GM19372 (cell line): ENCODE results near the gene SERPINA1.
"Not testable (repeated sequence)": the region's sequence is repeated elsewhere in the genome, so short reads cannot be mapped to it uniquely, and the experiment has no call there.

Source experiments
- ATAC-seq: cut with Tn5 transposase; IDR thresholded peaks from one replicate; pipeline ENCODE4 v1.9.1; 2021; ENCODE audit warnings: mild to moderate bottlenecking, low read depth, moderate library complexity; ENCODE audit not compliant: unreplicated experiment

SERPINA1 gene

DNA sequence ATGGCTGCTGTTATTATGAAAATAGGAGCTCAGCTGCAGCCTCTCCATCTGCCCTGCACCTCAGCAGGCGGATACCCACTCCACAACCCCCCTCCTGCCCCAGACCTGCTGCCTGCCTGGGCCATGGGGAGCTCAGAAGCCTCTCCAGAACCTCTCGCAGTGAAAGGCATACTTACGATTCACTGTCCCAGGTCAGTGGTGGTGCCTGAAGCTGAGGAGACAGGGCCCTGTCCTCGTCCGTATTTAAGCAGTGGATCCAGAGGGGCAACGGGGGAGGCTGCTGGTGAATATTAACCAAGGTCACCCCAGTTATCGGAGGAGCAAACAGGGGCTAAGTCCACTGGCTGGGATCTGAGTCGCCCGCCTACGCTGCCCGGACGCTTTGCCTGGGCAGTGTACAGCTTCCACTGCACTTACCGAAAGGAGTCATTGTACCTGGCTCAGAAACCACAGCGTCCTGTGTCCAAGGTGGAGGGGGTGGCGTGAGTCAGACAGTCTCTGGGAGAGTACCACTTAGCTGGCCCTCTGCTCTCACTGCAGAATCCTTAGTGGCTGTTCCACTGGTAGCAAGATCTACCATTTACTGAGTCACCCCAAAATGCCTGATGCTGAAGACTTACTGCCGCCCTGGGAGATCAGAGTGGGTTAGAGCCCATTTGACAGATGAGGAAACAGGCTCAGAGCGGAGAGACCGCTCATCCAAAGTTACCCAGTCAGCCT lies at the start of gene SERPINA1:
Gene SERPINA1 (minus strand): TSS at position 219 of the 720 bp plus-strand sequence. CDS start 5,365 bp downstream, outside the sequence.
- ATAC-seq = no peak

DNA sequence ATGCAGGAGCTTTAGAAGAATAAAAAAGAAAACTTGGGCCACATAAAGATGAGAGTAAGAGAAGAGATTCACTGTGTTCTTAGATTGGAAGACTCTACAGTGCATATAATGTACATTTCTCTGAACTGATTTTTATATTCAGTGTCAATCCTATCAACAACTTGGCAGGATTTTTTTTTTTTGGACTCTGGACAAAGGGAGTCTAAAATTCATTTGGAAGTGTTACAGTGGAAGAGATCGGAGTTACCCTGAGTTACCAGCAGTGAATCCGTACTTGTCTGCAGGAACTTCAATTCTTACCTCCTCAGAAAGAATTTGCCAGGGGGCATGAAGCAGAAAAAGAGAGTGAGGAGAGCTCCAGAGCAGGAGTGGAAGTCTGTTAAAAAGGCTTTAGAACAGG lies 40.2 kb upstream of the SERPINA1 start:
- ATAC-seq = no peak

DNA sequence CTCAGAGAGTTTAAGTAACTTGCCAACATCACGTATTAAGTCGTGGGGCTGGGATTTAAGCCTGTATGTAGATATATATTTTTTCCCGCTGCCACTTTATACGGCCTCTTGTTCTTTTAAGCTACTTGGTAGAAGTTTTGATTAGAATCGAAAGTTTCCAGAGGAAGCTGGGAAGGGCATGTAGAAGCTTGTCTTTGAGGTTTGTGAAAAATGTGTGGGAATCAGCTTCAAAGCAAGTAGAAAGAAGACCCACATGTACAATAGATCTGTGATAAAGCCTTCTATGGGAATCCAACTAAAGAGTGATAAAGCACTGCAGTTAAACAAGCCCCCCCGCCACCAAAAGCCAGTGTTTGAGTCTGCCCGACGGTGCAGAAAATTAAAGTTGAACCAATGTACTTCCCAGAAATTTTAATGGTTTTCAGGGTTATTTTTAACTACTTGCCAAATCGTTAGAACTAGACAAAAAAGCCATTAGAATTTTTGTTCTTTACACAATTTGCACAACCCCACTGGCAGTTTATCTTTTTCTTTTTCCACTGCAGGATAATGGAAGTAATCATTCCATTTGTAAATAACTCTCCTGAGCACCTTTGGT lies 38.7 kb upstream of the SERPINA1 start:
- ATAC-seq = no peak

DNA sequence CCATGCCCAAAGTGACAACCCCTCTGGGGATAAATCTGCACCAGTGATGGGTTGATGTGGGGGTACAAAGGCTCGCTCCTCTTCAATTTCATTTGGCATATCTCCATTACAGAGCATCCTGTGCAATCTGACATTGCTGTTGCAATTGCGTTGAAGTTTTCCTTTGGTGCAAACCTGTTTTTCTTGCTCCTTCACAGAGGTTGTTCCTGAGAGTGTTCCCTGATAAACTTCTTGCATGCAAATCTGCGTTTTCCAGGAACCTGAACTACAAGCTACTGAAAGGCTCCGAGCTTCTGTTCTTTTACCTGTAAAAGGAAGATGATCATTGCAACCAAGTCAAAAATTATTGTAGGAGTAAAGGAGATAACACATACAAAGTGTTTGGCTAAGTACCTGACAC lies 38.1 kb upstream of the SERPINA1 start:
- ATAC-seq = no peak

DNA sequence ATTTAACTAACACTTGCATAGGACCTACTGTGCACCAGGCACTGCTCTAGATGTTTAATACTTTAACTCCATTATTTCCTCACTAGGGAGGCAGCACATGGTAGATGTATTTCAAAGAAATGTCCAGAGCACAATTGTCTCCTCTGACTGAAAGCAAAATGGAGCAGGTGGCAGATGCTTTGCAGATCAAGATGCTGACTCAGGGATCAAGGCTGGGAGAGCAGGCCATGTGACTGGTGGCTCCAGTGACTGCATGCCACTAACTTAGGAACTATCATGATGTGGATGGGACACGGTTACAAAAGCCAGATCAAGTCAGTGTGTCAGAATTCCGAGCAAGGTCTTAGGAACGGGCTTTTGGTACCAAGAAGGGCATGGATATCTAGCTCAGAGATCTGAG lies 36.0 kb upstream of the SERPINA1 start:
- no peak for ATAC-seq

DNA sequence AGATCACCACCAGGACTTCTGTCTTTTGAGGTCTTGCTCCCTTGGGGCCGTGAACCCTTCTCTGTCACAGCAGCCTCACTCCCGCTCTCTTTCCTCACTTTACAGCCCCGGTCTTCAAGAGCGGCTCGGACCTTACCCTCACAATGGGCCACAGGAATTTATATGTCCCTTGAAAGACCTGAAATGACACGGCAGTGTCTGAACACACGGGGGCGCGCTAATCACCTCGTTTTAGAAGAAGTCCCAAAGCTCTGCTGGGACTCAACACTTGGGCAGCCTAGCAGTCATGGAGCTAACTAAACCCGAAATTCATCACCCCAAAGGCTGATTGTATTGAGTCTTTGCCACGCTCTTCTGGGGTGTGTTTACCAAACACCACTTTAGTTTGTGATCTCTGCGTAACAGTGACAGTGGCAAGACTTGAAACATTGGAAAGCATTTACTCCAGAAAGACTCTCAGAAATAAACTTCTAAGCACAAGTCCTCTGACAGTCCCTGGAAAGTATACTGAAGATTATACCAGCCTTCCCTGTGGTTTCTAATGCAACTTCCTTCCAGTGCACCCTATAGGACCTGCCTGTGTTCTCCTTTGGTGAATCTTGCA lies 35.2 kb upstream of the SERPINA1 start:
- ATAC-seq = no peak

DNA sequence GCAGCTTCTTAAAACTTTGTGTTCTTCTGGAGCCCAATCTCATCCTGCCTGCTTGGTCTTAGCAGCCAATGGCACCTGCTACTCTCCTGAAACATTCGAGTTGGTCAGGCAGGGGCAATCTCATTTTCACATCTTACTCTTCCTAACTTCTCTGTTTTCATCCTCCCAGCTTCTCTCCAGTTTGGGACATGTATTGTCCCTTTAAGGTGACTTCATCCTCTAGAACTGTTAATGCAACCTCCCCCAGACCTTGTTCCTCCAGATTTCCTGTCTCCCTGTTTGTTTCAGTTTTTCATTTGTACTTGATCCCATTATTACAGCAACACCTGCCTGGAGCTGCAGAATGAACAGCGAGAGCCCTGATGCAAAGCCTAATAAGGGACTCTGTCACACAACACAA lies 32.9 kb upstream of the SERPINA1 start:
- no peak for ATAC-seq

DNA sequence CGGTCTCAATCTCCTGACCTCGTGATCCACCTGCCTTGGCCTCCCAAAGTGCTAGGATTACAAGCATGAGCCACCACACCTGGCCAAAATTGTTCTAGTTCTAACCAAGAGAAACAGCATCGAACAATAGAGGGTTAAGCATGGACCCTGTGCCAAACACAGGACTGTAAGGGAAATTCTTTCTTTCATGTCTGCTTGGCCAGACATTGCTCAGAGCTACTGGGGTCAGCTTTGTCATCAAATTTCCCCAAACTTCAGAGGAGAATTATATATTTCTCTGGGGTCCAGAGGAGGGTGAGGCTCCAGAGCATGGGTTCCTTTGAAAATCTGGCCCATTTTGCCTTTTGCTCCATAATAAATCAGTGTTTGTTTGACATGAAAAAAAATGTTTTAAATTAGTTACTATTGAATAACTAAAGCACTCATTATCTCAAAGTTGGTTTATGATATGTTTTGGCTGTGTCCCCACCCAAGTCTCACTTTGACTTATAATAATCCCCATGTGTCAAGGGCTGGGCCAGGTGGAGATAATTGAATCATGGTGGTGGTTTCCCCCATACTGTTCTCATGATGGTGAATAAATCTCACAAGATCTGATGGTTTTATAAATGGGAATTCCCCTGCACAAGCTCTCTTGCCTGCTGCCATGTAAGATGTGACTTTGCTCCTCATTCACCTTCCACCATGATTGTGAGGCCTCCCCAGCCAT lies 29.2 kb upstream of the SERPINA1 start:
- ATAC-seq = not testable (repeated sequence)

DNA sequence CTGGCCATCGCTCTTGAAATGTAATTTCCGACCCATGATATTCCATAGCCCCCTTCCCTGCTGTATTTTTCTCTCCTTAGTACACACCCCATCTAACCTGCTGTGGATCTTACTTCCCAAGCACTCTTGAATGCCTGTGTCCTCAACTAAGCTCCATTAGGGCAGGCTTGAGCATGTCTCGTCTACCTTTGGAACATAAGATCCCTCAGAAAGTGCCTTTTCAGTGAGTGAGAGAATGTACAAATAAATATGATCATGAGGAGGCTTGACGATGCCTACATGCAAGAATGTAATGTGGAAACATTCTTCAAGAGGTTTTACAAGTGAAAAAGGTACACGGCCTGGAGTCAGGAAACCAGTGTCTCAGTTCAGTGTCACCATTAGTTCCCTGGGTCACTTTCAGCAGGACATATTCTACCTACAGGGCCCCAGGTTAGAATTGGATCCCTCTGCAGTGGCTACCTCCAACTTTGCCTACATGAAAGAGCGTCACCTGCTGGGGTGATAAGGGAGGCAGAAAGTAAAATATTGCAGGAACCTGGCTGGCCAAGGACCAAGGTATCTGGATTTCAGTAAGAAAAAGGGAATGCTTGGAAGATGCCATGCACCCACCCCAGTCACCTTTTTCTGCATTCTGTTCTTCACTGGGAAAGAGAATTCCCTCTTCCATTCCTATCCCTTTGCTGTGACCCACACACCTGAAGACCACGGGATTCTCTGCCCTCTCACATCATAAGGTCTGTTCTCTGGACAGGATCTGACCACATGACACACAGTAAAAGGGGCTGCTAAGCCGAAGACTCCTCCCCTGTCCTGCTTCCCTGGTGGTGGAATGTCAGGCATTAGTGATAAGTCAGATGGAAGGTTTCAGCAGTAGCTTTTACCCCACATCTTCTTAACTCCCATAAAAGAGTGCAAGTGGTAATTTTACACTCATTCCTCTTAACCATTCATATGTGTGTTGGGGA lies 24.6 kb upstream of the SERPINA1 start:
- no peak for ATAC-seq

DNA sequence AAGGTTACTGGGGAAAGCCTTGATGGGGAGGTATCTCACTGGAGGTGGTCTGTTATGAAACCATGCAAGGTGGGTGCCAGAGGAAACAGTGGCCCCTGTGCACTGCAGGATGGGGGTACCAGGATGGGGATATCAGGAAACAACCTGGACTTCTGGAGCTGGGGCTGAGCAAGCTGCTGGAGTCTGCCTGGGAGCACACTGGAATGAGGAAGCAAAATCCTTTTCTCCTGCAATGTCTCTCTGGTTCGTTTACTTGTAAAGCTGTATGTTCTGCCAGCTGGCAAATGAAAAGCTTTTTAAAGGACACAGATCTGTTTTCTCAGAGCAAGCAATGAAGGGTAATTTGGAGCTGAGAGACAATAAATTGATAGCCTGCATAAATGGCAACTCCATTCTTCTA lies 23.2 kb upstream of the SERPINA1 start:
- ATAC-seq = no peak

DNA sequence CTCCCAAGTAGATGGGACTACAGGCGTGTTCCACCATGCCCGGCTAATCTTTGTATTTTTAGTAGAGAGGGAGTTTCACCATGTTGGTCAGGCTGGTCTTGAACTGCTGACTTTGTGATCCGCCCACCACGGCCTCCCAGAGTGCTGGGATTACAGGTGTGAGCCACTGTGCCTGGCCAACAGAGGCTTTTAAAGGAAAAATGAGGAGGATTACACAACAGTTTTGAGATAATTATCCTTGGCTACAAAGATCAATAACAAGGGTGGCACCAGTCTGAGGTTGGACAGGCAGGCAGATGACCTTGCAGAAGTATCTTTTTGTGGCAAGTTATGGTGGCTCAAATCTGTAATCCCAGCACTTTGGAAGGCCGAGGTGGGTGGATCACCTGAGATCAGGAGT lies 21.0 kb upstream of the SERPINA1 start:
- ATAC-seq = not testable (repeated sequence)

DNA sequence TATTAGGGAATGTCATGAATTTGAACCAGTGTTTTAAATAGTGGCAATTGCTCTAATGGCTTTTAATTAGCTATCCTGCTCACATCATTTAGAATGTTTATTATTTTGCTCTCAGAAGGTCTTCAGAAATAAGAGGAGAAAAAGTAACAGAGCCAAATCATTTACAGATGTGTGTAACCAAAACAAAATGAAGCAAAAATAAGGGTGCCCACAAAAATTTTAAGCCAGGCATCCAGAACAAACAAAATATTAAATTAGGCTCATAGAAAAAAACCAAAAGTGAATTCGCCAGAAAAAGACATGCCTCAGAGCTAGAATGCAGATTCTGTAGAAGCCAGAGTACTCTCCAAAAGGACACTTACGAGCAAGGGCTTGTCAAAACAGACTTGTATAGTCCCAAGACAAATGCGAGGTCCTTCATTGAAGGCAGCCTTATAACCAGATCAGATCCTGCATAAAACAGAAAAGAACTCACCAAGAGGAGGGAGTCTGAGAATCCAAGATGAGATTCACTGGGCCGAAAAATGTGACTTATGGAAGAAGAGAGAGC lies 20.2 kb upstream of the SERPINA1 start:
- ATAC-seq = no peak

DNA sequence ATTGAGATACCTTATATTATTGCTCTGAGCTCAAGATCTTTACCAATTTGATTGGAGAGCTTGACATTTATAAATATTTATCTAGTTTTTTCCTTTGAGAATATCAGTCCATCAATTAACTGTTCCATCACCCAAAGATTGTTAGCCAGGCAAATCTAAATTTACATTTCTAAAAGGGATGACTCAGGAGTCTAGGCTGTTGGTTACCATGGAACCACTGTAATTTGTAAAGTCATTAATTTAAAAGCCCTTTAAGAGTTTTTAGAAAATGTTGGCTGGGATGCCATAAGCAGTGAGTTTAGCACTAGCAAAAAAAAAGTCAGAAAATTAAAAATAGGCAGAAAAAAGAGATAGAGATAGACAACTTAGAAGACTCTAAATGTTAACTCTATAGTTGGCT lies 19.5 kb upstream of the SERPINA1 start:
- no peak for ATAC-seq

DNA sequence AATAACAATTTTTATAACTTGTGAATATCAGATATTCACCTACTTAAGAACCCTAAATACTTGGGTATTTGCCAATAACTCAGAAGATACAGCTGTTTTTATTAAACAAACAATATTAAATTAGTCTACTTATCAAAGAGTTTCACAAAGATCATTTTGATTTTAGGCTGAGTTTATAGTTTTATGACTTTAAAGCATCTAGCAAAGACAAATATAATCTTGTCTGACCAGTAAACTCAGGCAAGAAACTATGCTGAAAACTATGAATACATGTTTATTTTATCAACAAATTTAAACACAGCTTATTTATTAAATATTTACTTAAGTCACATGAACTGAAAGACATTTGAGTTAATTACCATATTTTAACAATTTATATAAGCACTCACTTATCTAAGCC lies 18.5 kb upstream of the SERPINA1 start:
- ATAC-seq = no peak

DNA sequence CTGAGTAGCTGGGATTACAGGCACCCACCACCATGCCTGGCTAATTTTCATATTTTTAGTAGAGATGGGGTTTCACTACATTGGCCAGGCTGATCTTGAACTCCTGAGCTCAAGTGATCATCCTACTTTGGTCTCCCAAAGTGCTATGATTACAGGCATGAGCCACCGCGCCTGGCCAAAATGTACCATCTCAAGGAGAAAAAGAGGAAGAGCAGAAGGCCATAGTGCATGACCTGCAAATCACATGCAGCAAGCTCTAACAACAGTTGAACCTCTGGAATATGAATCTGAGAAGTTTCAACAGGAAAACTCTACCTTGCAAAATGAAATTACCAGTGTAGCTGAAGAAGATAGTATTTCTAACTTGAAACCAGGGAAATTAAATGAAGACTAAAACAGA lies 17.1 kb upstream of the SERPINA1 start:
- ATAC-seq = no peak

DNA sequence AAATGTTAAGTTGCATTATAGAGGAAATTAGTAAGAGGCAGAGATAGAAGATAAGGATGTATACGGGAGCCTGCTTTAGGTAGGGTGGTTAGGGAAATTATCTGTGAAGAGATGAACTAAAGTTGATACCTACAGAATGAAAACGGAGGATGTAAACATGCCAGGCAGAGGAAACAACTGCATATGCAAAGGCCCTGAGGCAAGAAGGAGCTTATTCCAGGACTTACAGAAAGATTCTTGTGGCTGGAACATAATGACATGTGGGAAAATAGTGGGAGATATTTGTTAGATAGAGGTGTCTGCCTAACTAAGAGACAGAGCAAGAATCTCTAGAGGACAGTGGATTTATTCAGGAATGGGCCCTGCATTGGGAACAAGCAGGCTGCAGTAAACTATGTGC lies 16.2 kb upstream of the SERPINA1 start:
- ATAC-seq = no peak

DNA sequence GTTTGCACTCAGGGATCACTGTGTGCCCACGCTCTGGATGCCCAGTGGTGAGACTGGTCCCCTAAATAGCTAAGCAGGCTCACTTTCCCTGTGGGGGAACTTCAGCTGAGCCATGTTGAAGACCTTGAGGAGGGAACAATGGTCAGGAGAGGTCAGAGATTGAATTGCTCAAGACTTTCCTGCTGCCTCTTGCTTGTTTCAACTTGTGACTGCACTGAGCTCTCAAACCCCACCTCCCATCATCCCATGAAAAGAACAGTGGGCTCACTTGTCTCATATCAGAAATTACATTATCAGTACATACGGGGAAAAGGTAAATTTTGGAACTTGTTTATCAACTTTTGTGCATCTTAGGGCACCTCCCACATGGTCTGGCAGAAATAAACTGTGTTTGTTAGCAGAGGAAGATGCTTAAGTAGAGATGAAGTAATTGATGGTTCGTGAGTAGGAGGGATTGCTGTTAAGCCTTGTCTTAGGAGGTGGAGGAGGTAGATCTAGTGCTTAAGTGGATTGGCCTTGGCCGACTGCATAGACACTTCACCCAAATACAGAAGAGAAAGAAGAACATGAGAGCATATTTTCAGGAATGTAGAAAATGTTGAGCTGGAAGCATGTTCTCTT lies 15.0 kb upstream of the SERPINA1 start:
- ATAC-seq = no peak

DNA sequence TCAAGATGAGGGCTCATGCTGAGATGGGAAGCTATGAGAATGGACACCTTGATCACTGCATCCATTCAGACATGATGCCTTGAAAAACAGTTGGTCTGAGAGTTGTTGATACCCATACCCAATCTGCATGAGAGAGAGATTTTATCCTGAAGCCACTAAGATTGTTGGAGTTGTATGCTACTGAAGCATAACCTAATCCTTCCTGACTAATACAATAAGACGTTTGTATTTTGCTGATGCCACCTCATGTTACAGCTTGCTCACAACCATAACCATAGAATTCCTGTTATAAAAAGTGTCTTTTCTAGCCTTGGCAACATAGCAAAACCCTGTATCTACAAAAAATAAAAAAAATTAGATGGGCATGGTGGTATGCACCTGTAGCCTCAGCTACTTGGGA lies 12.7 kb upstream of the SERPINA1 start:
- no peak for ATAC-seq

DNA sequence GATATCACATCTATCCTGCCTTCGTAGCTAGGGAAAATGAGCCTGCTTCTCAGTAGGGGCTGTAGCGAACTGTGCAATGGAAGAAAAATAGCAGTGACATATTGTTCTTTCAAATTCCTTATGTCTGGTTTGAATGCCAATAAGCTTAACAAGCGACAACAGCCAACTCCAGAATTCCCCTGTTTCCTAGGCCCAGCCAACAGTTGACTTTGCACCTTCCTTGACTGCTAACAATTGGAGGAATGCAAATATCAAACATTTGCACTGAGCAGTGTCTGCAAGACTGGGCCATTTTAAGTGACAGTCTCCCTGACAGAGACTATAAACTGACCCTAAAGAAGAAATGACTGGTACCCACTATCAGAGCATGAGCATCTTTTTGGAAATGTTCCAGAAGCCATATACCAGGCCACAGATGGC lies 12.0 kb upstream of the SERPINA1 start:
- no peak for ATAC-seq
